Smooth muscle cell (in vitro differentiated cells): Measurements from ENCODE around the gene MPG. TPM values are rescaled to one million over a fixed set of nuclear protein-coding genes. Genes with fewer than 3 reads are reported as not detected.

ENCODE experiments used
- DNase-seq: peaks from one replicate; lab custom pipeline; 2025; ENCODE audit not compliant: unreplicated experiment; lab: John Stamatoyannopoulos, UW
- H2AFZ ChIP-seq: fragments of 200-600 bp; sonication (generic); 2 replicates; pipeline ENCODE4 v1.6.0; 2016; ENCODE audit warnings: antibody characterized with exemption, low read depth, mild to moderate bottlenecking
- H3F3A ChIP-seq: fragments of 200-600 bp; sonication (generic); 2 replicates; pipeline ENCODE4 v1.6.0; 2017; ENCODE audit warnings: antibody characterized with exemption, low read depth
- H3K27ac ChIP-seq: fragments of 200-600 bp; sonication (generic); 2 replicates; pipeline ENCODE4 v1.5.1; 2016; ENCODE audit warnings: low read depth, mild to moderate bottlenecking
- H3K27me3 ChIP-seq: fragments of 200-600 bp; sonication (generic); 2 replicates; pipeline ENCODE4 v1.6.1; 2016; ENCODE audit warnings: low read depth, mild to moderate bottlenecking
- H3K36me3 ChIP-seq: fragments of 200-600 bp; sonication (generic); 2 replicates; pipeline ENCODE4 v1.5.1; 2016; ENCODE audit warnings: low read depth
- H3K4me1 ChIP-seq: fragments of 200-600 bp; sonication (generic); 2 replicates; pipeline ENCODE4 v1.5.1; 2016; ENCODE audit warnings: low read depth
- H3K4me2 ChIP-seq: fragments of 200-600 bp; sonication (generic); 2 replicates; pipeline ENCODE4 v1.6.0; 2016; ENCODE audit warnings: mild to moderate bottlenecking
- H3K4me3 ChIP-seq: fragments of 200-600 bp; sonication (generic); 2 replicates; pipeline ENCODE4 v1.5.1; 2016; ENCODE audit warnings: mild to moderate bottlenecking
- H3K79me2 ChIP-seq: fragments of 200-600 bp; sonication (generic); 2 replicates; pipeline ENCODE4 v1.6.0; 2016; ENCODE audit warnings: low read depth, mild to moderate bottlenecking
- H3K9ac ChIP-seq: fragments of 200-600 bp; sonication (generic); 2 replicates; pipeline ENCODE4 v1.6.0; 2016; ENCODE audit warnings: low read depth
- H3K9me3 ChIP-seq: fragments of 200-600 bp; sonication (generic); replicated peaks from 2 replicates; pipeline ENCODE4 v1.5.1; 2016; ENCODE audit warnings: low read depth
- H4K20me1 ChIP-seq: fragments of 200-600 bp; sonication (generic); 2 replicates; pipeline ENCODE4 v1.6.0; 2016; ENCODE audit warnings: low read depth
- WGBS: methylation state at CpG from one replicate; pipeline ENCODE4 v1.1.7; 2016; ENCODE audit warnings: low lambda C conversion rate; 5-methylcytosine and 5-hydroxymethylcytosine counted together
- polyA plus RNA-seq: library from polyadenylated mRNA; unstranded; fragments of >200 nt; fragmentation: Nextera tagmentation; extraction: Ambion mirVana; gene quantifications from 2 replicates; pipeline ENCODE4 v1.2.1, GENCODE V29; 2016
- total RNA-seq: library from RNA; depleted of rRNA; stranded (reverse); fragments of >200 nt; gene quantifications from 2 replicates; pipeline ENCODE4 v1.2.3, GENCODE V29; 2014
- TF ChIP-seq, protein P1 (sequence below): fragments of 200-600 bp; sonication (generic); IDR thresholded peaks from 2 replicates; pipeline ENCODE4 v1.5.1; 2017; ENCODE audit warnings: borderline replicate concordance, mild to moderate bottlenecking, antibody characterized with exemption; ENCODE audit not compliant: insufficient read depth, poor library complexity, severe bottlenecking

MPG gene
- total and polyA plus RNA-seq, 2 experiments from 2014 or later = 84.7 to 120 TPM

DNA sequence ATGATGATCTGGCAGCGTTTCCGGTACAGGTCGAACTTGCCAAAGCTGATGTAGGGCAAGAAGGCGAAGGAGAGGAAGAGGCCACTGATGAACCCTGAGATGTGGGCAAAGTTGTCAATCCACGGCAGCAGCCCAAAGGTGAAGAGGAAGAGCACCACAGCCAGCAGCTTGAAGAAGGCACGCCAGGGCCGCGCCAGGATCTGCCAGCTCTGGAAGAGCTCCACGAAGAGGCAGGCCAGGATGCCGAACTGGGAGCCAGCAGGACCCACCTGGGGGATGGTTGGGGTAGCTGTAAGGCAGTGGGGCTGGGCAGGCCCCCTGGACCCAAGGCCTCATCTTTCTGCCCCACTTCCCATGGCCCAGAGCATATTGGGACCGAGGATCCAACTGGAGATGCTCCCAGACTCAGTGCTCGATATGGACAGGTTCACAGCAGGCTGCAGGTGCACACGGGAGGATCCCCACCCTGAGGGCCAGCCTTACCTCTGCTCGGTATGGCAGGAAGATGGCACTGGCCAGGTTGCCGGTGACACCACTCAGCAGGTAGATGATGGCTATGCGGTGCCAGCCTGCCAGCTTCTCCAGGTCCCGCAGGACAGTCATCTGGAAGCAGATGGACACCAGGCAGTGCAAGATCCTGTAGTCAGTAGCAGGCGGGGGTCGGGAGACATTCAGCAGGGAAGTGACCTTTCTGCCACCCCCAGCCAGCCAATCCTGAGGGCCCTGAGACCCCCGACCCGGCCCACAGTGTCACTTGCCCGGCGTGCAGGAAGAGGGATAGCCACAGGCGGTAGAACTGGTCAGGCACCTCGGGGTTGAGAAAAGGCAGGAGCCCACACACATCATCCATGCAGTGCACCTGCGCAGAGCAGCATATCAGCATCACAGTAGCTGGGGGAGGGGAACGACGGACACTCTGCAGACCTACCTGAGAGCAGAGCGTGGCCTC lies 19.3 kb upstream of the MPG start:
- peaks cover 9% of the 10 kb centered on the region for H4K20me1 ChIP-seq
- DNase-seq = no peak
- H3K4me3 ChIP-seq = no peak overlapping the region
- TF ChIP-seq, protein P1, sequence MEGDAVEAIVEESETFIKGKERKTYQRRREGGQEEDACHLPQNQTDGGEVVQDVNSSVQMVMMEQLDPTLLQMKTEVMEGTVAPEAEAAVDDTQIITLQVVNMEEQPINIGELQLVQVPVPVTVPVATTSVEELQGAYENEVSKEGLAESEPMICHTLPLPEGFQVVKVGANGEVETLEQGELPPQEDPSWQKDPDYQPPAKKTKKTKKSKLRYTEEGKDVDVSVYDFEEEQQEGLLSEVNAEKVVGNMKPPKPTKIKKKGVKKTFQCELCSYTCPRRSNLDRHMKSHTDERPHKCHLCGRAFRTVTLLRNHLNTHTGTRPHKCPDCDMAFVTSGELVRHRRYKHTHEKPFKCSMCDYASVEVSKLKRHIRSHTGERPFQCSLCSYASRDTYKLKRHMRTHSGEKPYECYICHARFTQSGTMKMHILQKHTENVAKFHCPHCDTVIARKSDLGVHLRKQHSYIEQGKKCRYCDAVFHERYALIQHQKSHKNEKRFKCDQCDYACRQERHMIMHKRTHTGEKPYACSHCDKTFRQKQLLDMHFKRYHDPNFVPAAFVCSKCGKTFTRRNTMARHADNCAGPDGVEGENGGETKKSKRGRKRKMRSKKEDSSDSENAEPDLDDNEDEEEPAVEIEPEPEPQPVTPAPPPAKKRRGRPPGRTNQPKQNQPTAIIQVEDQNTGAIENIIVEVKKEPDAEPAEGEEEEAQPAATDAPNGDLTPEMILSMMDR = no peak
- H3K9ac ChIP-seq = no peak overlapping the region
- peaks cover 9% of the 10 kb centered on the region for H3K79me2 ChIP-seq
- peaks cover 6% of the 10 kb centered on the region for H3K4me1 ChIP-seq
- no peak overlapping the region for H2AFZ ChIP-seq
- 97% methylated on average over 29 of the region's 29 CpGs for WGBS
- H3K36me3 ChIP-seq = no peaks in the 10 kb centered on the region
- no peak overlapping the region for H3K27ac ChIP-seq
- H3K9me3 ChIP-seq = no peaks in the 10 kb centered on the region
- no peaks in the 10 kb centered on the region for H3K27me3 ChIP-seq
- H3K4me2 ChIP-seq = no peak overlapping the region
- no peaks in the 10 kb centered on the region for H3F3A ChIP-seq

DNA sequence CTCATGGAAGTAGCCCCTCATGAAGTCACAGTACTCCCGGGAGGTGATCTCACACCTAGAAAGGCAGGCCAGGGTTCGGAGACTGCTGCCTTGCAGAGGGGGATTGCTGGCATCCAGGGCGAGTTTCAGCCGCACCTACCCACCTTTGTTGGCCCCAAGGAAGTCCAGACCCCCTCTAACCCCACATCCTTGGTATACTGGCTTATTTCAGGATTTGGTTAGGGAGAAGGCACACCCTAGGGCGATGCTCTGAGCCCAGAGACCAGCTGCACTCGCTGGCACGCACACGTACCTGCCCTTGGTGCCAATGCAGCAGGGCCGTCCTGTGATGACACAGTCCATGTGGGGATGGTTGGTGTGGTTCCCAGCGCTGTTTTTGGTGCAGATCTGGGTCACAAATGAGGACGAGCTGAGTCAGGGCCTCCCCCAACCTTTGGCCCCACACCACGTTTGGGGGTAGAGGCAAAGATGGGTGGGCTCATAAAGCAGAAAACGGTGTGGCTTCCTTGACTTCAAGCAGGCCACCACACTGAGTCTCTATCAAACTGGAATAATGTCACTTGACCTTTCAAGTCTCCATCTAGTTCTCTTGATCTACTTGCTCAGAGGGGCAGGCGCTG lies 18.5 kb upstream of the MPG start:
- Histone ChIP-seq H4K20me1 (peaks cover 17% of the 10 kb centered on the region), H3K36me3 (no peaks in the 10 kb centered on the region), H3K79me2 (peaks cover under 1% of the 10 kb centered on the region), H3K9ac (no peak overlapping the region), H3K27ac (no peak overlapping the region), H3K4me3 (no peak overlapping the region), H2AFZ (no peak overlapping the region), H3K4me2 (no peak overlapping the region), H3K4me1 (peaks cover under 1% of the 10 kb centered on the region), H3K27me3 (no peaks in the 10 kb centered on the region), H3F3A (no peaks in the 10 kb centered on the region), H3K9me3 (no peaks in the 10 kb centered on the region)
- 96% methylated on average over 14 of the region's 14 CpGs for WGBS
- TF ChIP-seq, protein P1 = no peak
- no peak for DNase-seq

DNA sequence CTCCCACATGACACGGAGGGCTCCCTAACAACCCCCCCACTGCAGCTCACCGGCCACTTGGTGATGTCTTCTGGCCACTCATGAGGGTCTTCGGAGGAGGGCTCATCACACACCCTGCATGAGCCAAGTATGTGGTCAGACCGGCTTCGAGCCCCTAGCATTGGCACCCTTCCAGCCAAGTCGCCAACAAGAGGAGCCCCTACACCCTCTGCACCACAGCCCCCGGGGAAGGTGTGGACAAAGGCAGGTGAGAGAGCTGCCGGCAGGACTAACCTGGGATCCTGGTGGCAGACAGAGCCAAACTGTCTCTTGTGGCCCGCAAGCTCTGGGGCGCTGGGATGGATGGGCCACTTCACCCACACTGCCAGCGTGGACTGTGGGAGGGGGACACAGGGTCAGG lies 17.9 kb upstream of the MPG start:
- Histone ChIP-seq H3K4me2 (no peak overlapping the region), H3K4me1 (no peaks in the 10 kb centered on the region), H2AFZ (no peak overlapping the region), H3K9ac (no peak overlapping the region), H3K4me3 (no peak overlapping the region), H3K36me3 (no peaks in the 10 kb centered on the region), H3K79me2 (peaks cover 2% of the 10 kb centered on the region), H3K9me3 (no peaks in the 10 kb centered on the region), H3F3A (no peaks in the 10 kb centered on the region), H3K27me3 (no peaks in the 10 kb centered on the region), H3K27ac (no peak overlapping the region), H4K20me1 (peaks cover 23% of the 10 kb centered on the region)
- TF ChIP-seq, protein P1 = no peak
- DNase-seq = no peak
- WGBS = 98% methylated on average over 11 of the region's 11 CpGs
